ENCODE results near the gene RSL1D1.

DNA sequence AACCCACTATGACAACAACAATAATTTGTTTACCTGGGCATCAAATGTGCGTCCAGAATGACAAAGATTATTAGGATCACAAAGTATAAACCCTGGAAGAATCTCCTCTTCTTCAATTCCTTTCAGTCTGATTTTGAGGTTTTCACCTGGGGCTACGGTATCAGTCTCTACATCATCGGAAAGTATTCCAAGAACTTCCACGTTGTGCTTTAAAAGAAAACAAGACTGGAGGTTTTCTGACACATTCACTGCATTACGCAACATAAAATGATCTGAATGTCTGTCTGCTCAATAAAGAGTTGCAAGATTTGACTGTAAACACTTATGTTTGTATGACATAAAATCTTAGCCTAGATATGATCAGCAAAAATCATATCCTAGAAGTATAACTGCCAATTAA, 26.0 kb upstream of the RSL1D1 start:
- TF ChIP-seq, protein P1, sequence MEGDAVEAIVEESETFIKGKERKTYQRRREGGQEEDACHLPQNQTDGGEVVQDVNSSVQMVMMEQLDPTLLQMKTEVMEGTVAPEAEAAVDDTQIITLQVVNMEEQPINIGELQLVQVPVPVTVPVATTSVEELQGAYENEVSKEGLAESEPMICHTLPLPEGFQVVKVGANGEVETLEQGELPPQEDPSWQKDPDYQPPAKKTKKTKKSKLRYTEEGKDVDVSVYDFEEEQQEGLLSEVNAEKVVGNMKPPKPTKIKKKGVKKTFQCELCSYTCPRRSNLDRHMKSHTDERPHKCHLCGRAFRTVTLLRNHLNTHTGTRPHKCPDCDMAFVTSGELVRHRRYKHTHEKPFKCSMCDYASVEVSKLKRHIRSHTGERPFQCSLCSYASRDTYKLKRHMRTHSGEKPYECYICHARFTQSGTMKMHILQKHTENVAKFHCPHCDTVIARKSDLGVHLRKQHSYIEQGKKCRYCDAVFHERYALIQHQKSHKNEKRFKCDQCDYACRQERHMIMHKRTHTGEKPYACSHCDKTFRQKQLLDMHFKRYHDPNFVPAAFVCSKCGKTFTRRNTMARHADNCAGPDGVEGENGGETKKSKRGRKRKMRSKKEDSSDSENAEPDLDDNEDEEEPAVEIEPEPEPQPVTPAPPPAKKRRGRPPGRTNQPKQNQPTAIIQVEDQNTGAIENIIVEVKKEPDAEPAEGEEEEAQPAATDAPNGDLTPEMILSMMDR (IDR thresholded peaks at IDR 0.05 in 4 of 5, conservative IDR thresholded peaks at IDR 0.05 in 1 of 5), result no peak
- TF ChIP-seq POLR2A (IDR thresholded peaks at IDR 0.05), result no peak
